Neuron (in vitro differentiated cells): ENCODE measurements around the gene EXOSC1.
"Not testable (repeated sequence)": the region's sequence is repeated elsewhere in the genome, so short reads cannot be mapped to it uniquely, and the experiment has no call there.

Experiments used
- H2AFZ ChIP-seq: one replicate; pipeline ENCODE4 v1.6.1; 2013; ENCODE audit warnings: low read depth, mild to moderate bottlenecking, inconsistent platforms, low read length, moderate library complexity
- H3K27me3 ChIP-seq: one replicate; pipeline ENCODE4 v1.6.1; 2013; ENCODE audit warnings: low read length; ENCODE audit not compliant: insufficient read depth
- H3K36me3 ChIP-seq: one replicate; pipeline ENCODE4 v1.6.1; 2013; ENCODE audit warnings: low read length; ENCODE audit not compliant: insufficient read depth
- H3K4me1 ChIP-seq: one replicate; pipeline ENCODE4 v1.6.1; 2013; ENCODE audit warnings: low read length; ENCODE audit not compliant: insufficient read depth
- H3K4me3 ChIP-seq: 2 replicates; pipeline ENCODE4 v1.5.1; 2013; ENCODE audit warnings: mild to moderate bottlenecking, low read length, moderate library complexity
- H3K9me3 ChIP-seq: one replicate; pipeline ENCODE4 v1.6.1; 2013; ENCODE audit warnings: low read length

The EXOSC1 gene

DNA sequence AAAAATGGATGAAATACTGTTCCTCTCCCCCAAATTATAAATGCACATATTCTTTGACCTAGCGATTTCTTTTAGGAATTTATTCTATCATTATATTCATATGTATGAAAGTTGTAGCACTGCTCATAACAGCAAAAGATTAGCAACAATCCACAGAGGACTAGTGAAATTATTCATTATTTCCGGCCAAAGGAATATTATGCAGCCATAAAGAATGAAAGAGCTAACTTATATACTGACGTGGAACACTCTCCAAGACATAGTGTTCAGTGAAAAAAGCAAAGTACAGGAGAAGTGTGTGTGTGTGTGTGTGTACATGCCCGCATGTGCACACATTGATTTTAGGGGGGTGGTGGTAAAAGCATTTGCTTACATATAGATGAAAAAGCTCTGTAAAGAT lies 29.1 kb upstream of the EXOSC1 start:
- Histone ChIP-seq H3K36me3 (peaks cover 86% of the 10 kb centered on the region), H3K4me1 (no peaks in the 10 kb centered on the region), H3K9me3 (no peaks in the 10 kb centered on the region)

DNA sequence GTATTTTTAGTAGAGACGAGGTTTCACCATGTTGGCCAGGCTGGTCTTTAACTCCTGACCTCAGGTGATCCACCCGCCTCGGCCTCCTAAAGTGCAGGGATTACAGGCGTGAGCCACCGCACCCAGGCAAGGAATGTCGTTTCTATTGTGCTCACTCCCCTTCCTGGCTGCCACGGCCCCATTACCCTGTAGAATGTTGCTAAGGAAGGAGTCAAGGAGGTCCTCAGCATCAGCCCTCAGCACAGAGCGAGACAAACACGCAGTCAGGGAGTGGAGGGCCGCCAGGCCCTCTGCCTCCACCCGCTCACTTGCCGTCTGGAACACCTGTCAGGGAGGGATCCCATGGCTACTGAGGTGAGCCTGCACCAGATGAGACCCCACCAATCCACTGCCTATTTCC lies 23.0 kb upstream of the EXOSC1 start:
- peaks cover 76% of the 10 kb centered on the region for H3K36me3 ChIP-seq
- not testable (repeated sequence) for H3K4me1 ChIP-seq, H2AFZ ChIP-seq, H3K9me3 ChIP-seq, H3K4me3 ChIP-seq, H3K27me3 ChIP-seq

More for the DNA sequence above, 29.1 kb upstream of the EXOSC1 start:
- Histone ChIP-seq H3K4me3 (no peak overlapping the region), H2AFZ (no peak overlapping the region), H3K27me3 (no peaks in the 10 kb centered on the region)

DNA sequence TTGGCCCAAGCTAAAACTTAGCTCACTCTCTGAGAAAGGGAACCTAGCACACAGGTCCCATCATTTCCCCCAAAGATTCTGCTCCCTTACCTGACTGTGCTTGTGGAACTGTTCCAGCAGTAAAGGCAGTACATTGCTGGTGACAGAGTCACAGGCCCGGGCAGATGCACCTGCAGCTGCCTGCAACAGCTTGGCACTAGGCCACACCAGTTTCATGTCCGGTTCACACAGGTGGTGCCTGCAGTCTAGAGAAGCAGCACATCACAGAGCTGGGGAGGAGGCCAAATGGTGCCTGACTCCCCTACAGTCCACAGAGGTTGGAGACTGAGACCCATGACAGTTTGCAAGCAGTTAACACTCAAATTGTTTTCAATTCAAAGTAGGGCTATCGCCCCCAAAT lies 22.4 kb upstream of the EXOSC1 start:
- Histone ChIP-seq H3K36me3 (peaks cover 74% of the 10 kb centered on the region), H3K4me1 (no peaks in the 10 kb centered on the region), H3K4me3 (no peak overlapping the region), H3K27me3 (no peaks in the 10 kb centered on the region), H2AFZ (no peak overlapping the region), H3K9me3 (no peaks in the 10 kb centered on the region)

DNA sequence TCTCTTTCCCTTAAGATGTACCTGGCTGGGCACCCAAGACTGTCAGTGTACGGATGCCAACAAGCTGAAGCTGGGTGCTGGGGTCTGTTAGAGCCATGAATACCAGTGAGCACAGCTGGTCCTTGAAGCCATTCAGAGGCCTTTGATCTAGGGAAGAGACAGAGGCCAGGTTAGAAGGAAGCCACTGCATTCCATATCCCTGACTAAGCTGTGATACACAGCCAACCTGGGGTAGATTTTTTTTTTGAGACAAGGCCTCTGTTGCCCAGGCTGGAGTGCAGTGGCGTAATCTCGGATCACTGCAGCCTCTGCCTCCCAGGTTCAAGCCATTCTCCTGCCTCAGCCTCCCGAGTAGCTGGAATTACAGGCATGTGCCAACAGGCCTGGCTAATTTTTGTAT lies 20.9 kb upstream of the EXOSC1 start:
- no peak overlapping the region for H3K4me3 ChIP-seq
- peaks cover 78% of the 10 kb centered on the region for H3K36me3 ChIP-seq
- no peaks in the 10 kb centered on the region for H3K27me3 ChIP-seq
- H3K4me1 ChIP-seq: no peaks in the 10 kb centered on the region
- no peaks in the 10 kb centered on the region for H3K9me3 ChIP-seq
- no peak overlapping the region for H2AFZ ChIP-seq

DNA sequence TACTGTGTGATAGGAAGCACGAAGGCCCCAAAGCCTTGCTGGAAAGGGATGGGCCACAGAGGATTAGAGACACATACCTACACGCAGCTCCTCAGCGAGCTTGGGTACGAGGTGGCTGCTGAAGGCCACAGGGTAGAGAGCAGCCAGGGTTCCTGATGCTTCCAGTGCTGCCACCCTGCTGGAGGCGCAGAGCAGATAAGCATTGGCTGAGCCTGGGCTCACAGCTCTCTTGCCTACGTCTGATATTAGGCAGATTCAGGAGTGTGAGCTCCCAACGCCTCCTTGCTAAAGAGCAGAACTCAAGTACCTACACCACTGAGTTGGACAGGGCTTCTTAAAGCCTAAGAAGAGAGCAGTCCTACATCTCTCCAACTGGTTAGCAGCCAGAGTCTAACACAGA lies 20.2 kb upstream of the EXOSC1 start:
- Histone ChIP-seq H3K4me3 (no peak overlapping the region), H3K9me3 (no peaks in the 10 kb centered on the region), H2AFZ (no peak overlapping the region), H3K4me1 (no peaks in the 10 kb centered on the region), H3K36me3 (peaks cover 79% of the 10 kb centered on the region), H3K27me3 (no peaks in the 10 kb centered on the region)

DNA sequence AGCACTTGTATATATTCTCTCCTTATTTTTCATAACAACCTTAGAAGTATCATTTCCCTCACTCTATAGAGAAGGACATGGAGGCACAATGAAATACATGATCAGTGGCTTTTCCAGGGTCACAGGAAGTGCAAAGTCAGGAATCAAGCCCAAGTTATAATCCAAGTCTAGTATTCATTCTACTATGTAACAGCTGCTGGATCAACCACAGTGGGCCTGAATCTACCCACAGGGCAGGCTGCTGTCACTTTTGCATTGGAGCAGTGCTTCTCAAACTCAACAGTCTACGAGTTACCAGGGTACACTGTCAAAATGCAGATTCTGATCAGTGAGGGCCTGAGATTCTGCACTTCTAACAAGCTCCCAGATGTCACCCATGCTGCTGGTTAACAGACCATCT lies 18.4 kb upstream of the EXOSC1 start:
- Histone ChIP-seq H3K36me3 (peaks cover 78% of the 10 kb centered on the region), H3K9me3 (no peaks in the 10 kb centered on the region), H3K4me3 (no peak overlapping the region), H2AFZ (no peak overlapping the region), H3K27me3 (no peaks in the 10 kb centered on the region), H3K4me1 (no peaks in the 10 kb centered on the region)

DNA sequence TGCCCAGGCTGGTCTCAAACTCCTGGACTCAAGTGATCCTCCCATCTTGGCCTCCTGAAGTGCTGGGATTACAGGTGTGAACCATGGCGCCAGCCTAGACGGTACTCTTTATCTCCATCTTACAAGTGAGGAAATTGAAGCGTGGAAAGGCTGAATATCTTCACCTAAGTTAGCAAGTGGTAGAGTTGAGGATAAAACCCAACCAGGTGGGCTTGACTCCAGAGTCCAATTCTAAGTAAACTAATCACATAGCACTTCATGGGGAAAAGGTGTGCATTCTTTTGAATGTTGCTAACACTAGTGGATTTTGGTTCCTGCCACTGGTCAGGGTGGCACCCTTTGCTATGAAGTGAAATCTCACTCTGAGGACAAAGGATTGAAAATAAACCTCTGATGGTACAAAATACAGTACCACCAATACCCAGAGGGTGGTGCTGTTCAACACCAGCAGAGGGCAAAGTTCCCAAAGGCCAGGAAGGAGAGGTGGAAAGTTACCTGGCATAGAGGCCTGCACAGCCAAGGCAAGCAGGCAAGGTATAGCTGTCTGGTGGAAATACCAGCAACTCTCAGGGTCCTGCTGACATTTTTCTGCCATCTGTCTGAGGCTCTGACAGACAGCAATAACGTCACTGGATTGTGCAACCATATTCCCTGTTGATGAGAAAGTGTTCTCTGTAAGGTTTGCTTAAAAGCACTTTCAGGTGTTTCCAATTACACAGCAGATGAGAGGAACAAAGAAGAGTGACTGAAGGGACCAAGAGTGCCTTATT lies 17.7 kb upstream of the EXOSC1 start:
- peaks cover 79% of the 10 kb centered on the region for H3K36me3 ChIP-seq
- H3K4me1 ChIP-seq: no peaks in the 10 kb centered on the region
- no peaks in the 10 kb centered on the region for H3K27me3 ChIP-seq
- no peaks in the 10 kb centered on the region for H3K9me3 ChIP-seq
- no peak overlapping the region for H3K4me3 ChIP-seq
- no peak overlapping the region for H2AFZ ChIP-seq

DNA sequence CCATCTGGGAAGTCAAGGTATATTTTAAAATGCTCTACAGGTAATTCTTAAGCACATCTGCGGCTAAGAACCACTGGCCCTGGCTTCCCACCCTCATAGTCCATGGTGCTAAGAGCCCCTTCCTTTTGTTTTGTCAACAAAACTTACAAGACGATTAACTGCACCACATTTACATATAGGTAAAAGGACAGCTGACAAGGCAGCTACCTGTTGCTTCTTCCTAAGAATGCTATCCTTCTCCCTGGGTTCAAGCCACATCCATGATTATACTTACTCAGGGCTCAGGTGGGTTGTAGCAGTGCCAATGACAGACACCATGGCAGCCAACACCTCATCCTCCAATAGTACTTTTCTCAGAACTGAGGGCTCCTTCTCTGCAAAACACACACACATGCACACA lies 16.5 kb upstream of the EXOSC1 start:
- no peak overlapping the region for H2AFZ ChIP-seq
- H3K27me3 ChIP-seq: no peaks in the 10 kb centered on the region
- peaks cover 81% of the 10 kb centered on the region for H3K36me3 ChIP-seq
- H3K9me3 ChIP-seq: no peaks in the 10 kb centered on the region
- no peak overlapping the region for H3K4me3 ChIP-seq
- H3K4me1 ChIP-seq: no peaks in the 10 kb centered on the region

DNA sequence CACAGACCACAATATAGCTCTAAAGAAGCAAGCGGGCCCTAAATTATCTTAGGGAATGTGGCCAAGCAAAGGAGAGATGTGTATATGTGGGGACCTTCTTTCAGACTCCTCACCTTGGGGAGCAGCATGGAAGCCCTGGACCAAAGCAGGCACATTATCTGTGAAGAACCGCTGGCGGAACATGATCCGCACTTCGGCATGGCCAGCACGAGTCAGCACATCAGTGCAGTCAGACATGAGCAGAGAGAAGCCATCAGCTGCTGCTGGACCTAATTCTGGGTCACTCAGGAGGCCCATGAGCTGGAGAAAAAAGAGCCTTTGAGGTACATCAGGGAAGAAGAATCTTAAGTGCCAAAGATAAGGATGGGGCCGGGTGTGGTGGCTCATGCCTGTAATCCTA lies 14.1 kb upstream of the EXOSC1 start:
- Histone ChIP-seq H3K9me3 (no peaks in the 10 kb centered on the region), H3K27me3 (no peaks in the 10 kb centered on the region), H3K4me1 (no peaks in the 10 kb centered on the region), H2AFZ (no peak overlapping the region), H3K4me3 (no peak overlapping the region), H3K36me3 (peaks cover 87% of the 10 kb centered on the region)

DNA sequence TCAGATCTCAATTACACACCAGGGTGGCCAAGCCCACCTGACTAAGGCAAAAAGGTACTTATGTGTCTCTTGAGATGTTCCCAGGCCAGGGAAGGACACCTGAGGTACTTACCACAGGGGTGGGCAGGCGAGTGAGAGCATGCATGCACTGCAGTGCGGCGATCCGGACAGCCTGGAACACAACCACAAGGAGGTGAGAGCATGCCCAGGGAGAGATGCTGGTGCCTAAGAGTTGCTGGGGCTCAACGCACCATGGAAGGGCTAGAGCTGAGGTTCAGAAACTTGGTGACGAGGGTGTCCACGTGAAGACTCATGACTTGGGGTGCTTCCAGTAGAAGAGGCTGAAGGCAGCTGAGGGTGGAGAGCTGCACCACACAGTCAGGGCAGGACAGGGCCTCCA lies 13.3 kb upstream of the EXOSC1 start:
- no peaks in the 10 kb centered on the region for H3K4me1 ChIP-seq
- H3K4me3 ChIP-seq: no peak overlapping the region
- H3K36me3 ChIP-seq: peaks cover 89% of the 10 kb centered on the region
- no peaks in the 10 kb centered on the region for H3K9me3 ChIP-seq
- no peaks in the 10 kb centered on the region for H3K27me3 ChIP-seq
- H2AFZ ChIP-seq: no peak overlapping the region

DNA sequence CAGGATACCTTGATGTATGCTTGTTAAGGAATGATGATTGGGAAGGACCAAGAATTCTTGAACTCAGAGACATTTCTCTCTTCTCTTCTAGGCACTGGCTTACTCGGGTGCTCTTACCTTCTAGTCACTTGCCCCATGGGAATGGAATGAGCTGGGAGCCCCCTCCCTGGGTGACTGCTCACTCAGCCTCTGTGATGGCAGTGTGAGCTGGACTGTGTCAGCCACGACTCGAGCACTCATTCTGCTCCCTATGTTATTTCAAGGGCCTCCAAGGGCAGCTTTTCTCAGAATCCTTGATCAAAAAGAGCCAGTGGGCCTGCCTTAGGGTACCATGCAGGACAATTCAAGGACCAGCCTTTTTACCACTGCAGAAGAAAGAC lies 10.9 kb upstream of the EXOSC1 start:
- H3K27me3 ChIP-seq: no peaks in the 10 kb centered on the region
- H3K36me3 ChIP-seq: peaks cover 95% of the 10 kb centered on the region
- H2AFZ ChIP-seq: no peak overlapping the region
- H3K9me3 ChIP-seq: no peaks in the 10 kb centered on the region
- no peaks in the 10 kb centered on the region for H3K4me1 ChIP-seq
- H3K4me3 ChIP-seq: no peak overlapping the region

DNA sequence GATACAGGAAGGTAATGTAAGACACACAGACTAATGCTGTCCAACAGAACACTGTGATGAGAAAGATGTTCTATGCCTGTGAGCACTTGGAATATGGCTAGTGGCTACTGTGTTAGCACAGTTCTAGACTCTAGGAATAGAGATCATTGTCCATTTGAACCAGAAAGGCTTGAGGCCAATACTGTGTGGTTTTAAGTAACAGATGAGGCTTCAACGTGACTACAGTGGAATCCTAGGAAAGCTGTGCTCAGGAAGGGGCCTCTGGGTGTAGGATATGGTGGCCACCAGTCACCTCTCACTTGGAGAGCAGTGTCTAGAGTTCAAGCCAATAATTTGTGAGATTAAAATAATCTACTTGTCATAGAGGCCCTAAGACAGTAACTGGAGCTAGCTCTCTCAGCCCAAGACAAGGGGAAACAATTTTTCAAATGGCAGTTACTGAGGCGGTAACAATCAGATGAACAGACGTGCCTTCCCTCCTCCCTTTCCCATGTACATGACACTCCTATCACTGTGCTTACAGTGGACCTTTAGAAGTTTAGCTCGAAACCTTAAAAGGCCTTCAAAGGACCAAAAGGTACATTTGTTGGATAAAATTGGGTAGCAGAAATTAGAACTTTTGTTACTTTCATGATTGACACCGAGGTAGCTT lies 10.4 kb upstream of the EXOSC1 start:
- H3K27me3 ChIP-seq: no peaks in the 10 kb centered on the region
- H3K4me3 ChIP-seq: no peak overlapping the region
- H2AFZ ChIP-seq: no peak overlapping the region
- H3K9me3 ChIP-seq: no peaks in the 10 kb centered on the region
- no peaks in the 10 kb centered on the region for H3K4me1 ChIP-seq
- peaks cover 93% of the 10 kb centered on the region for H3K36me3 ChIP-seq

DNA sequence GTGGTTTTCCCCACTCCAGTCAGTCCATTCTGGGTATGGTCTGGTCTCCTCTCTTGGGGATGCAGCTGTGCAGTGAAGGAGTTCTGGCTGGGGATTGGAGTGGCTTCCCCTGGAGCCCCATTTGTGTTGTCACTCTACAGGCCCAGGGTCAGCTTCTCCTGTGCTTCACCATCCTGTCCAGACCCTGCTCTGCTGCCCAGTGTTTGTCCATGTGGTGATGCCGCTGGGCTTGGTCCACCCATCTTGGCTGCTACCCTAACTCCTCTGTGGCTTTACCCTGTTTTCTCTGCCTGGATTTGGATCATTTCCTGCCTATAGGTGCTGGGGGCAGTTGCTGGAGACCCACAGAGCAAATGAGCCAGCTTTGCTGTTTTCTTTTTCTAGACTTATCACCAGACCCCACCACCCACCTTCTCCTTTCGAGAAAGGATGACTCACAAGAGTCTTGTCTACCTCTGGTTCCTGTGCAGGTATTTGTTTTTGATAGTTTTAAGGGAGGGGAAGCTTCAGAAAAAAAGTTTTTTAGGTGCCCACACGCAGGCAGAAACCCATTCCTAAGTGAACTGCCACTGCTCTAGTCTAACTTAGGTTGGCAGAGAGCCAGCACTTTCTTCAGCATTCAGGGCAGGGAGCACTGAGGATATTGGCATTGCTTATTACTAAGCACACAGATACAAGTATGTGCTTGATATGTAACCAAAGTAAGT lies 8.7 kb upstream of the EXOSC1 start:
- Histone ChIP-seq H3K27me3 (no peaks in the 10 kb centered on the region), H3K9me3 (no peaks in the 10 kb centered on the region), H2AFZ (no peak overlapping the region), H3K36me3 (peaks cover 80% of the 10 kb centered on the region), H3K4me1 (peaks cover 9% of the 10 kb centered on the region), H3K4me3 (no peak overlapping the region)
